Mesenteric fat pad (tissue), 1 donor: ENCODE measurements around the gene RIC3. TPM values are rescaled to one million over a fixed set of nuclear protein-coding genes. Genes with fewer than 3 reads are reported as not detected.
A peak's percentile ranks its signal among the peaks of the same experiment; 100 is the strongest.

Source experiments
- DNase-seq: peaks from one replicate; pipeline ENCODE4 v3.0.0-alpha.2; 2020; ENCODE audit warnings: low spot score
- total RNA-seq: library from RNA; stranded (reverse); fragmentation: NEBNext Ultra II Directional; extraction: Animal tissue kit (Norgen Biotek cat#: 25700); gene quantifications from one replicate; pipeline ENCODE4 v1.2.1, GENCODE V29; 2021
- donor health status: DM: yes; HTN: yes; CAD: no.

RIC3 gene
- total RNA-seq, 1 donor from 2014 or later: 2.3 TPM

- peak; percentile 59 for DNase-seq
Observed at GRCh38 chr11:8090756-8091155, 78.1 kb downstream of the RIC3 start.

GRCh38 chr11:8089791-8090510, 78.9 kb downstream of the RIC3 start:
- peak; percentile 78 for DNase-seq

- DNase-seq: no peak
Observed at GRCh38 chr11:8087756-8088155, 81.1 kb downstream of the RIC3 start.

GRCh38 chr11:8087185-8087584, 81.6 kb downstream of the RIC3 start:
- no peak for DNase-seq

GRCh38 chr11:8086571-8086970, 82.3 kb downstream of the RIC3 start:
- DNase-seq: no peak

GRCh38 chr11:8086001-8086479, 82.8 kb downstream of the RIC3 start:
- DNase-seq: no peak

GRCh38 chr11:8085011-8085645, 83.7 kb downstream of the RIC3 start:
- no peak for DNase-seq

GRCh38 chr11:8084352-8084751, 84.5 kb downstream of the RIC3 start:
- no peak for DNase-seq

GRCh38 chr11:8083871-8084281, 84.9 kb downstream of the RIC3 start:
- DNase-seq: no peak

GRCh38 chr11:8083088-8083395, 85.8 kb downstream of the RIC3 start:
- DNase-seq: no peak

GRCh38 chr11:8082391-8083087, 86.3 kb downstream of the RIC3 start:
- no peak for DNase-seq

GRCh38 chr11:8081591-8082250, 87.1 kb downstream of the RIC3 start:
- DNase-seq: no peak

- DNase-seq: no peak
Observed at GRCh38 chr11:8080674-8081590, 87.9 kb downstream of the RIC3 start, which contains the start of gene TUB. Gene TUB, plus strand, starts transcription at chr11:8081211. Its CDS starts 300 bp downstream, at chr11:8081511.

- DNase-seq: no peak
Observed at GRCh38 chr11:8080069-8080670, 88.7 kb downstream of the RIC3 start.

GRCh38 chr11:8079111-8079675, 89.6 kb downstream of the RIC3 start:
- no peak for DNase-seq

- DNase-seq: no peak
Observed at GRCh38 chr11:8075119-8075726, 93.6 kb downstream of the RIC3 start.

GRCh38 chr11:8071616-8072581, 96.9 kb downstream of the RIC3 start:
- DNase-seq: peak; percentile 86

GRCh38 chr11:8070417-8071115, 98.3 kb downstream of the RIC3 start:
- peak; percentile 49 for DNase-seq
